Gastrocnemius medialis (tissue), 4 donors: ENCODE results near the gene PIGL. TPM values are rescaled to one million over a fixed set of nuclear protein-coding genes. Genes with fewer than 3 reads are reported as not detected.

Experiments used
- ATAC-seq, 2 donors: fragments of 150-250 bp; one replicate each; pipeline ENCODE4 v1.9.1; 2016
- DNase-seq, 2 donors: peaks; one replicate each; pipeline ENCODE4 v3.0.0-alpha.2; 2019
- H3K27ac ChIP-seq, 4 donors: fragments of 200-600 bp; sonication (generic); 1 replicate in 1 of 4; 2 replicates in 3 of 4; pipeline ENCODE4 v1.5.1; 2016 to 2018; ENCODE audit warnings: mild to moderate bottlenecking in 2 of 4, moderate library complexity in 1 of 4
- H3K27me3 ChIP-seq, 3 donors: fragments of 200-600 bp; sonication (generic) in 2 of 3; 1 replicate in 1 of 3; 2 replicates in 2 of 3; pipeline versions ENCODE4 v1.5.1 to v1.6.0; 2016 to 2019; ENCODE audit warnings: mild to moderate bottlenecking in 1 of 3, moderate library complexity in 1 of 3
- H3K36me3 ChIP-seq, 2 donors: fragments of 200-600 bp; sonication (generic) in 1 of 2; one replicate each; pipeline ENCODE4 v1.5.1; 2017 to 2018
- H3K4me1 ChIP-seq, 2 donors: fragments of 200-600 bp; sonication (generic) in 1 of 2; one replicate each; pipeline ENCODE4 v1.5.1; 2016 to 2017; ENCODE audit warnings: mild to moderate bottlenecking in 2 of 2
- H3K4me3 ChIP-seq, 4 donors: fragments of 200-600 bp; sonication (generic) in 3 of 4; 1 replicate in 1 of 4; 2 replicates in 3 of 4; pipeline ENCODE4 v1.5.1; 2016 to 2019; ENCODE audit warnings: mild to moderate bottlenecking in 2 of 4
- H3K9me3 ChIP-seq, 3 donors: fragments of 200-600 bp; sonication (generic) in 2 of 3; 1 replicate in 1 of 3; 2 replicates in 2 of 3; pipeline ENCODE4 v1.5.1; 2016 to 2019
- POLR2A ChIP-seq, 2 donors: fragments of 450-650 bp; IDR thresholded peaks; one replicate each; pipeline ENCODE4 v1.6.1; 2017; ENCODE audit warnings: antibody characterized with exemption in 2 of 2, mild to moderate bottlenecking in 2 of 2, moderate library complexity in 2 of 2
- in situ Hi-C, 4 donors: fragments of 200-750 bp; cut with MboI; loops; one replicate each; pipeline versions ENCODE4 v1.15.0 to v1.8.0; 2017; ENCODE audit warnings: low sequenced_read_pairs in 4 of 4
- intact Hi-C: fragments of 100-400 bp; cut with DNase I; formaldehyde crosslinking; loops from one replicate; pipeline ENCODE4 v1.15.1; 2023; ENCODE audit warnings: low total_unique reads
- total RNA-seq, 4 donors: library from RNA; depleted of rRNA; stranded (reverse); fragments of >200 nt; gene quantifications; one replicate each; pipeline versions ENCODE4 v1.1.0 to v1.2.3, GENCODE V29; 2016
- TF ChIP-seq, protein P1 (sequence below), 5 experiments: fragments of 450-650 bp in 3 of 5; fragments of 200-600 bp in 2 of 5; sonication (generic) in 2 of 5; IDR thresholded peaks in 4 of 5; conservative IDR thresholded peaks in 1 of 5; 1 replicate in 4 of 5; 2 replicates in 1 of 5; pipeline ENCODE4 v1.5.1; 2016 to 2019; ENCODE audit warnings: antibody characterized with exemption in 5 of 5, mild to moderate bottlenecking in 3 of 5, moderate library complexity in 3 of 5

Gene PIGL
- total RNA-seq, 4 donors from 2014 or later: 6.2 to 7.4 (median 7.0) TPM

DNA sequence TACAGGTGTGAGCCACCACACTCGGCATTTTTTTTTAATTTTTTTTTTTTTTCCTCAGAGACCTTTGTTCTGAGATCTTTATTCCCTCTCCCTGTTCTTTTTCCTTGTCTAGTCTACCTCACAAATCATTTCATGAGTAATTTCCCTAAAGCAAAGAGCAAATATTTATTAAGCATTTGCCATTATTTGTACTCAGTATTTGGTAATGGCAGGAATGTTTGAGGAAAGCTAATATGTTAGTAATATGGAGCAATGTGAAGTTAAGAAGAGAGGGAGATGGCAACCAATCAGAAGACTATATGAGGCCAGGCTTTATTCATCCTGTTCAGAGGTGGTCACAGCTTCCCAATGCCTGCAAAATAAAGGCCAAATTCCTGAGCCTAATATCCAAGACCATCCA lies 122.9 kb downstream of the PIGL start:
- TF ChIP-seq, protein P1, sequence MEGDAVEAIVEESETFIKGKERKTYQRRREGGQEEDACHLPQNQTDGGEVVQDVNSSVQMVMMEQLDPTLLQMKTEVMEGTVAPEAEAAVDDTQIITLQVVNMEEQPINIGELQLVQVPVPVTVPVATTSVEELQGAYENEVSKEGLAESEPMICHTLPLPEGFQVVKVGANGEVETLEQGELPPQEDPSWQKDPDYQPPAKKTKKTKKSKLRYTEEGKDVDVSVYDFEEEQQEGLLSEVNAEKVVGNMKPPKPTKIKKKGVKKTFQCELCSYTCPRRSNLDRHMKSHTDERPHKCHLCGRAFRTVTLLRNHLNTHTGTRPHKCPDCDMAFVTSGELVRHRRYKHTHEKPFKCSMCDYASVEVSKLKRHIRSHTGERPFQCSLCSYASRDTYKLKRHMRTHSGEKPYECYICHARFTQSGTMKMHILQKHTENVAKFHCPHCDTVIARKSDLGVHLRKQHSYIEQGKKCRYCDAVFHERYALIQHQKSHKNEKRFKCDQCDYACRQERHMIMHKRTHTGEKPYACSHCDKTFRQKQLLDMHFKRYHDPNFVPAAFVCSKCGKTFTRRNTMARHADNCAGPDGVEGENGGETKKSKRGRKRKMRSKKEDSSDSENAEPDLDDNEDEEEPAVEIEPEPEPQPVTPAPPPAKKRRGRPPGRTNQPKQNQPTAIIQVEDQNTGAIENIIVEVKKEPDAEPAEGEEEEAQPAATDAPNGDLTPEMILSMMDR (IDR thresholded peaks at IDR 0.05 in 4 of 5, conservative IDR thresholded peaks at IDR 0.05 in 1 of 5): no peak
- TF ChIP-seq POLR2A (IDR thresholded peaks at IDR 0.05): no peak
- intact Hi-C loops: no loop called here
- in situ Hi-C loops: no loop called here
- Histone ChIP-seq H3K27ac (no peak overlapping the region), H3K4me3 (no peak overlapping the region), H3K9me3 (no peaks in the 10 kb centered on the region), H3K4me1 (peaks cover 0 to 3% of the 10 kb centered on the region in 2 donors), H3K36me3 (peaks cover 0 to 15% of the 10 kb centered on the region in 2 donors), H3K27me3 (no peaks in the 10 kb centered on the region)
- ATAC-seq (no peak), DNase-seq (no peak)

DNA sequence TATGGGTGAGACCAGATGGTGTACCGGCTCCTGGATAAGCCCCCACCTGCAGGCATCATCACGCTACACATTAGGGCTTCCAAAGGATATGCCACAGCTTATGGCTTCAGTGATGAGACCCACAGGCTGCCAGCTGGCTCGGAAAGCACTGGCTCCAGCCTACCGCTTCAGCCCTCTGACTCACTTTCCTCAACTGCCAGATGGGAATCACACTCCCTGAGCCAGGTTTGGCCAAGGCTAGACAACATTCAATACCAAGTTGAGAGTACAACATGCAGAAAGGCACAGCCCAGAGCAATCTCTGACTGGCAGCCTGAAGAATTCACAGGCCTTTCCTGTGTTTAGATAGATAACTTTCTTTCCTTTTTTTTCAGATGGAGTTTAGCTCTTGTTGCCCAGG lies 126.0 kb downstream of the PIGL start:
- Histone ChIP-seq H3K27me3 (no peaks in the 10 kb centered on the region), H3K9me3 (no peaks in the 10 kb centered on the region), H3K36me3 (peaks cover 0 to 20% of the 10 kb centered on the region in 2 donors), H3K27ac (peak overlapping the region; percentile 21 to 74 (median 56)), H3K4me3 (no peak overlapping the region), H3K4me1 (peaks cover 0 to 3% of the 10 kb centered on the region in 2 donors)
- no peak for TF ChIP-seq POLR2A (IDR thresholded peaks at IDR 0.05)
- TF ChIP-seq, protein P1 (IDR thresholded peaks at IDR 0.05 in 4 of 5, conservative IDR thresholded peaks at IDR 0.05 in 1 of 5): no peak
- peak; percentile 98 for ATAC-seq
- peak; percentile 69 to 79 for DNase-seq
- intact Hi-C loops: no loop called here
- in situ Hi-C loops: no loop called here

DNA sequence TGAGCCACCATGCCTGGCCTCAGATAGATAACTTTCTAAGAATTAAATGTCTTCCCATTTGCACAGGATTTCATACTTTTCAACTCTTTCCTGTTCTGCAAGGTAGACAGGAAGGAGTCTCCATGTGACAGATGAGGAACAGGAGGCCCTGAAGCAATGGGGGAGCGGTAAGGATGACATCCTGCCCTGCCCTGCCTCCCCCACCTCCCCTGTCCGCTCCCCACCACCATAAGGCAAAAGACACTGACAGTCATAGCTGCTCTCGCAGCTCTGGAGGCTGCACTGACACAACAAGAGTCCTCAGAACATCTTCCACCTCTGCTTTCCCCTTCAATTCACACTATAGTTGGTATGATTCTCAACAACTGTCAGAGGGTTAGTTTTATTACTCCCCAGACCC lies 126.6 kb downstream of the PIGL start:
- DNase-seq (no peak), ATAC-seq (no peak)
- TF ChIP-seq, protein P1 (IDR thresholded peaks at IDR 0.05 in 4 of 5, conservative IDR thresholded peaks at IDR 0.05 in 1 of 5): no peak
- TF ChIP-seq POLR2A (IDR thresholded peaks at IDR 0.05): no peak
- Histone ChIP-seq H3K27ac (peak overlapping the region; percentile 21 to 74 (median 56)), H3K4me3 (no peak overlapping the region), H3K27me3 (no peaks in the 10 kb centered on the region), H3K36me3 (peaks cover 0 to 20% of the 10 kb centered on the region in 2 donors), H3K4me1 (peaks cover 0 to 3% of the 10 kb centered on the region in 2 donors), H3K9me3 (no peaks in the 10 kb centered on the region)
- in situ Hi-C loops: no loop called here
- intact Hi-C loops: no loop called here

DNA sequence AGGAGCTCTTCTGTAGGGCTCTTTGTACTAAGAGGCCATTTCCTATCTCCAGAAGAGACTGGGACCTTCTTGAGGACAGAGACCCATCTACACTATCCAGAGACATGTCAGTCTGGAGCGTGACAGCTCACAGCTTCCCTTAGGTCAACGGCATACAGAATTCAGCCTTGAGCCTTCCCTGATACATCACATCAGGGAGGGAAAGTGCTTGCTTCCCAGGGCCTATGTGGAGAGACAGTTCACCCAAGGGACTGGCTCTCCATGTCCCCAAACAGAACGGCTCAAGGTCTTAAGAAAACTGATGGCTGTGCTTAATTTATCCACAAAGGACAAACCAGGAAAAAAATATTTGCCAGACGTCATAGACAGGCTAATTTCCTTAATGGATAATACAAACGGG lies 128.6 kb downstream of the PIGL start:
- intact Hi-C loops: no loop called here
- ATAC-seq (no peak), DNase-seq (no peak)
- TF ChIP-seq, protein P1 (IDR thresholded peaks at IDR 0.05 in 4 of 5, conservative IDR thresholded peaks at IDR 0.05 in 1 of 5): no peak
- no peak for TF ChIP-seq POLR2A (IDR thresholded peaks at IDR 0.05)
- H3K27ac ChIP-seq: no peak overlapping the region
- peaks cover 0 to 3% of the 10 kb centered on the region in 2 donors for H3K4me1 ChIP-seq
- no peak overlapping the region for H3K4me3 ChIP-seq
- no peaks in the 10 kb centered on the region for H3K27me3 ChIP-seq
- in situ Hi-C loops: no loop called here
- H3K36me3 ChIP-seq: peaks cover 0 to 20% of the 10 kb centered on the region in 2 donors
- H3K9me3 ChIP-seq: no peaks in the 10 kb centered on the region

DNA sequence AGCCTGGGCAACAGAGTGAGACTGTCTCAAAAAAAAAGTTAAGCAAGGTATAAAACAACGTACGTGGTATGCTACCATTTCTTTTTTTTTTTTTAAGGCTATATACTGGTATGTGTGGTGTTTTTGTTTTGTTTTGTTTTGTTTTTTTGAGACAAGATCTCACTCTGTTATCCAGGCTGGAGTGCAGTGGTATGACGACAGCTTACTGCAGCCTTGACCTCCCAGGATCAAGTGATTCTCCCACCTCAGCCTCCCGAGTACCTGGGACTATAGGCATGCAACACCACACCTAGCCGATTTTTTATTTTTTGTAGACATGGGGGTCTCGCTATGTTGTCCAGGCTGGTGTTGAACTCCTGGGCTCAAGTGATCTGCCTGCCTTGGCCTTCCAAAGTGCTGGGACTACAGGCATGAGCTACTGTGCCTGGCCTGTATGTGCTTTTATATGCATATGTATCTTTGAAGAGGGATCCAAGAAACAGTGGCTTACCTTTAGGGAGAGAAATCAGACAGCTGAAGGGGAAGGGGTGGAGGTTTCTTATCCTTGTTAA lies 129.8 kb downstream of the PIGL start:
- intact Hi-C loops (no loop called here), in situ Hi-C loops (no loop called here)
- TF ChIP-seq, protein P1 (IDR thresholded peaks at IDR 0.05 in 4 of 5, conservative IDR thresholded peaks at IDR 0.05 in 1 of 5): no peak
- TF ChIP-seq POLR2A (IDR thresholded peaks at IDR 0.05): no peak
- Histone ChIP-seq H3K36me3 (peaks cover 0 to 20% of the 10 kb centered on the region in 2 donors), H3K4me3 (no peak overlapping the region), H3K27me3 (no peaks in the 10 kb centered on the region), H3K9me3 (no peaks in the 10 kb centered on the region), H3K4me1 (peaks cover 1 to 8% of the 10 kb centered on the region in 2 donors), H3K27ac (no peak overlapping the region)
- no peak for ATAC-seq
- no peak for DNase-seq
